A549 (cell line): ENCODE data around the gene ALDH16A1. TPM values are rescaled to one million over a fixed set of nuclear protein-coding genes. Genes with fewer than 3 reads are reported as not detected.

Source experiments
- ATAC-seq, 2 experiments: fragments of 200-7000 bp in 1 of 2; fragments of >200 bp in 1 of 2; cut with Nextera tagmentation in 1 of 2; cut with Tn5 transposase in 1 of 2; 3 replicates each; pipeline versions ENCODE4 v1.8.0 to v1.9.1; 2018 to 2020; ENCODE audit warnings: mild to moderate bottlenecking in 1 of 2, moderate library complexity in 1 of 2
- CTCF ChIA-PET: fragments of 300-600 bp; sonication (Branson Sonifier 250); formaldehyde crosslinking; extraction: SDS; loops from one replicate; lab custom pipeline; 2021; ENCODE audit warnings: antibody characterized with exemption, inconsistent platforms; lab: Yijun Ruan, JAX
- POLR2A ChIA-PET: fragments of 350-600 bp; formaldehyde crosslinking; extraction: SDS; loops from one replicate; lab custom pipeline; 2021; ENCODE audit warnings: antibody characterized with exemption, inconsistent platforms; lab: Yijun Ruan, JAX
- DNase-seq, 2 experiments: peaks; one replicate each; pipeline versions ENCODE4 v3.0.0 to v3.0.0-alpha.2; 2011 to 2016; ENCODE audit warnings: low read depth in 1 of 2, low spot score in 1 of 2
- FAIRE-seq: peaks from 2 replicates; lab custom pipeline; 2011; peaks lifted over from hg19 to GRCh38; lab: Jason Lieb, UNC
- H3K27ac ChIP-seq, 2 experiments: fragments of >200 bp; sonication (Bioruptor Twin); formaldehyde crosslinking; 3 replicates each; pipeline ENCODE4 v1.5.1; 2016 to 2017
- H3K4me1 ChIP-seq: fragments of >200 bp; sonication (Bioruptor Twin); formaldehyde crosslinking; 3 replicates; pipeline ENCODE4 v1.6.1; 2016
- H3K4me2 ChIP-seq: fragments of >200 bp; sonication (Bioruptor Twin); formaldehyde crosslinking; 3 replicates; pipeline ENCODE4 v1.6.1; 2016
- H3K4me3 ChIP-seq: fragments of >200 bp; sonication (Bioruptor Twin); formaldehyde crosslinking; 3 replicates; pipeline ENCODE4 v1.5.1; 2016
- H3K9me3 ChIP-seq: fragments of >200 bp; sonication (Bioruptor Twin); formaldehyde crosslinking; 3 replicates; pipeline ENCODE4 v1.6.1; 2016
- BCL3 ChIP-seq: fragments of >200 bp; sonication (Bioruptor Twin); formaldehyde crosslinking; IDR thresholded peaks from 3 replicates; pipeline ENCODE4 v1.6.1; 2016
- BHLHE40 ChIP-seq: IDR thresholded peaks from 2 replicates; pipeline ENCODE4 v1.6.1; 2012; ENCODE audit warnings: low read depth, low read length, inconsistent platforms
- CEBPB ChIP-seq, 2 experiments: fragments of >200 bp in 1 of 2; sonication (Bioruptor Twin) in 1 of 2; formaldehyde crosslinking in 1 of 2; IDR thresholded peaks; 2 replicates each; pipeline ENCODE4 v1.6.1; 2012 to 2016
- CHD2 ChIP-seq: fragments of 150-350 bp; IDR thresholded peaks from 2 replicates; pipeline ENCODE4 v1.6.1; 2014; ENCODE audit warnings: low read length; ENCODE audit not compliant: partially characterized antibody
- EHF ChIP-seq: fragments of 250-450 bp; sonication (Bioruptor Pico); IDR thresholded peaks from 2 replicates; pipeline ENCODE4 v1.5.0; 2020; ENCODE audit warnings: mild to moderate bottlenecking
- EHMT2 ChIP-seq: fragments of 200-600 bp; sonication (generic); IDR thresholded peaks from 2 replicates; pipeline ENCODE4 v1.6.1; 2016; ENCODE audit warnings: antibody characterized with exemption, low read depth, mild to moderate bottlenecking, moderate library complexity
- FOSL2 ChIP-seq, 2 experiments: fragments of 450-650 bp in 1 of 2; fragments of >200 bp in 1 of 2; sonication (Bioruptor Twin) in 1 of 2; formaldehyde crosslinking; IDR thresholded peaks; 2 replicates each; pipeline versions ENCODE4 v1.5.0 to v1.6.1; 2016 to 2020; ENCODE audit warnings: mild to moderate bottlenecking in 1 of 2, moderate library complexity in 1 of 2
- GATA3 ChIP-seq: IDR thresholded peaks from 2 replicates; pipeline ENCODE4 v1.6.1; 2012; ENCODE audit warnings: borderline replicate concordance
- HEYL ChIP-seq: fragments of 250-450 bp; sonication (Bioruptor Pico); IDR thresholded peaks from 2 replicates; pipeline ENCODE4 v1.8.0; 2021; ENCODE audit warnings: mild to moderate bottlenecking, moderate library complexity
- HOXB5 ChIP-seq: fragments of 250-450 bp; sonication (Bioruptor Pico); IDR thresholded peaks from 2 replicates; pipeline ENCODE4 v1.5.0; 2020; ENCODE audit warnings: mild to moderate bottlenecking, moderate library complexity
- JUN ChIP-seq, 2 experiments: fragments of >200 bp; sonication (Bioruptor Twin); formaldehyde crosslinking; IDR thresholded peaks; 2 replicates in 1 of 2; 3 replicates in 1 of 2; pipeline ENCODE4 v1.6.1; 2016 to 2017
- JUNB ChIP-seq: fragments of >200 bp; sonication (Bioruptor Twin); formaldehyde crosslinking; IDR thresholded peaks from 2 replicates; pipeline ENCODE4 v1.6.1; 2016
- KDM5A ChIP-seq: fragments of 200-600 bp; sonication (generic); IDR thresholded peaks from 2 replicates; pipeline ENCODE4 v1.6.1; 2016; ENCODE audit warnings: antibody characterized with exemption, mild to moderate bottlenecking
- MYC ChIP-seq: IDR thresholded peaks from 2 replicates; pipeline ENCODE4 v1.6.1; 2012; ENCODE audit warnings: mild to moderate bottlenecking, inconsistent platforms, low read length, improper control_type of control experiment, borderline replicate concordance
- PHF8 ChIP-seq: fragments of 200-600 bp; sonication (generic); IDR thresholded peaks from 2 replicates; pipeline ENCODE4 v1.6.1; 2016; ENCODE audit warnings: low read depth, mild to moderate bottlenecking, antibody characterized with exemption, moderate library complexity, borderline replicate concordance
- POLR2A ChIP-seq: IDR thresholded peaks from 2 replicates; pipeline ENCODE4 v1.6.1; 2012; ENCODE audit warnings: mild to moderate bottlenecking, low read length
- RAD21 ChIP-seq, 2 experiments: fragments of >200 bp in 1 of 2; sonication (Bioruptor Twin) in 1 of 2; formaldehyde crosslinking in 1 of 2; IDR thresholded peaks in 1 of 2; conservative IDR thresholded peaks in 1 of 2; 2 replicates in 1 of 2; 3 replicates in 1 of 2; pipeline ENCODE4 v1.6.1; 2012 to 2018; ENCODE audit warnings: inconsistent platforms in 1 of 2
- RARB ChIP-seq: fragments of 250-450 bp; sonication (Bioruptor Pico); IDR thresholded peaks from 2 replicates; pipeline ENCODE4 v1.8.0; 2021; ENCODE audit warnings: mild to moderate bottlenecking, moderate library complexity
- SREBF2 ChIP-seq: fragments of 450-650 bp; IDR thresholded peaks from 2 replicates; pipeline ENCODE4 v1.6.1; 2014; ENCODE audit warnings: mild to moderate bottlenecking, moderate library complexity
- TFCP2L1 ChIP-seq: fragments of 250-450 bp; sonication (Bioruptor Pico); IDR thresholded peaks from 2 replicates; pipeline ENCODE4 v1.5.0; 2021; ENCODE audit warnings: mild to moderate bottlenecking
- USF2 ChIP-seq: fragments of 450-650 bp; IDR thresholded peaks from 2 replicates; pipeline ENCODE4 v1.6.1; 2014; ENCODE audit warnings: antibody characterized with exemption
- ZFP36 ChIP-seq: fragments of 450-650 bp; IDR thresholded peaks from 2 replicates; pipeline ENCODE4 v1.6.1; 2014; ENCODE audit warnings: borderline replicate concordance; ENCODE audit not compliant: partially characterized antibody
- WGBS: methylation state at CpG from one replicate; pipeline ENCODE4 v1.1.6; 2017; ENCODE audit errors: missing lambda C conversion rate; 5-methylcytosine and 5-hydroxymethylcytosine counted together
- polyA minus RNA-seq: library from RNA; depleted of rRNA, polyadenylated mRNA; stranded (reverse); fragments of >200 nt; gene quantifications from 2 replicates; pipeline ENCODE4 v1.2.3, GENCODE V29; 2011; rRNA and poly(A)+ RNA removed
- polyA plus RNA-seq, 4 experiments: library from polyadenylated mRNA; depleted of rRNA in 3 of 4; stranded (reverse); fragments of >200 nt; fragmentation: RNase III in 1 of 4; extraction: RNeasy Plus Mini Kit Qiagen cat#74134 plus additional on column Dnase treatment in 1 of 4; gene quantifications; 2 replicates in 3 of 4; 3 replicates in 1 of 4; pipeline ENCODE4 v1.2.3, GENCODE V29; 2011 to 2017
- TF ChIP-seq, protein P1 (sequence below): IDR thresholded peaks from 2 replicates; pipeline ENCODE4 v1.6.1; 2012
- TF ChIP-seq, protein P2 (sequence below): IDR thresholded peaks from 2 replicates; pipeline ENCODE4 v1.6.1; 2012; ENCODE audit warnings: low read depth, borderline replicate concordance
- TF ChIP-seq, protein P3 (sequence below): fragments of 200-600 bp; sonication (generic); IDR thresholded peaks from 2 replicates; pipeline ENCODE4 v1.6.1; 2016; ENCODE audit warnings: antibody characterized with exemption, mild to moderate bottlenecking, moderate library complexity
- TF ChIP-seq, protein P4 (sequence below): IDR thresholded peaks from 2 replicates; pipeline ENCODE4 v1.6.1; 2012

Gene ALDH16A1
- polyA plus RNA-seq (2011; rRNA removed) (9.7 and 10.2 TPM in 2 replicates), polyA plus RNA-seq (2017; fragmentation: RNase III; extraction: RNeasy Plus Mini Kit Qiagen cat#74134 plus additional on column Dnase treatment) (19.9 to 23.0 TPM (median 23.0 TPM) in 3 replicates), polyA minus RNA-seq (9.3 and 10.6 TPM in 2 replicates)
- 29.9 and 37.0 TPM in 2 replicates for polyA plus RNA-seq (2012; cell fraction: cytosol; rRNA removed)
- 94.1 and 133 TPM in 2 replicates for polyA plus RNA-seq (2012; cell fraction: nucleus; rRNA removed)

DNA sequence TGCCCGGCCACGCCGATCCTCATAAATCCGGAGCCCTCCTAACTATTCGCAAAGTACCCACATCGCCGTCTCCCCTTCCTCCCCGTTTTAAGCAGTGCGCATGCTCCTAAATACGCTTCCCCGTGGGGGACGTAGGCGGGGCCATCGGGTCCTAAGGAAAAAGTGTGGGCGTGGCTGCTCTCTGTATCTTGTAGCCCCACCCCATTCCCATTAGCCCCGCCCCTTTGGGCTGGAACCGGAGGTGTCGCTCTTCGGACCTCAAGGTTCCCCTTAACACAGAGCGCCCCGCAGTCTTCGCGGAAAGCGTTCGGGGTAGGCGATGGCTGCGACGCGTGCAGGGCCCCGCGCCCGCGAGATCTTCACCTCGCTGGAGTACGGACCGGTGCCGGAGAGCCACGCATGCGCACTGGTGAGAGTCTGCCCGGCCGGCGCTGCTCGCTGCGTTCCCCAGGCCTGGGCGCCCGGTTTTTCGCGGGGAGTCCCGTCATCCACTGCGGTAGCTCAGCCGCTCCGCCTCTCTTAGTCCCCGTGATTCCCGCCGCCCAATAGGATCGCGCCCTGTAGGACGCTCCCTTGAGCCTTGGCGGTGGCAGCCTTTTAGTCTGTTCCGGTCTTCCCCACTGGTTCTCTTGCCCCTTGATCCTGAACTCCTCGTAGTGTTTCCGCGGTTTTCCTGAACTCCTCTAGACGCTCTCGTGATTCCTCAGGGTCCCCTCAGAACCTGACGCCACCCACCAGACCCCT, at the start of gene ALDH16A1:
Gene ALDH16A1 (plus strand): TSS at position 213 of the 744 bp plus-strand sequence. CDS start 107 bp downstream, at position 320.
- DNase-seq (peak; percentile 99), FAIRE-seq (no peak), ATAC-seq (peak; percentile 88 to 92)
- ChIA-PET POLR2A (interaction anchor here (0.5 to 1.5 kb wide), 25 partner anchors 10 to 304 kb away, joined by 3 to 11 read pairs (median 4); partner anchors contain the start of genes DKKL1, FLT3LG, NOSIP and PRMT1), CTCF (interaction anchor here (0.5 to 19.0 kb wide), 7 partner anchors 10 to 254 kb away, joined by 3 to 244 read pairs (median 5); partner anchors contain the start of genes FLT3LG and KASH5)
- H3K4me2 ChIP-seq: peak within 1 kb of the TSS; percentile 89
- peaks cover 25% of the 10 kb centered on the region for H3K4me1 ChIP-seq
- 2% methylated on average over 38 of the region's 66 CpGs for WGBS
- H3K4me3 ChIP-seq: peak within 1 kb of the TSS; percentile 90
- H3K9me3 ChIP-seq: no peaks in the 10 kb centered on the region
- TF ChIP-seq GATA3 (peak; percentile 5; the same call in 1 of the 2 replicates), EHF (no peak), HOXB5 (CRISPR knock-in tag) (0 out of 2 replicates have a peak, but pooled peaks have one; percentile 13), FOSL2 (IDR thresholded peaks at IDR 0.05) (no peak), FOSL2 (CRISPR knock-in tag; IDR thresholded peaks at IDR 0.05) (no peak), HEYL (CRISPR knock-in tag) (no peak), CHD2 (peak; percentile 74), BCL3 (peak; percentile 94; the same call in 2 of the 3 replicates), BHLHE40 (no peak), PHF8 (no peak; the same call in 1 of the 2 replicates), EHMT2 (no peak), SREBF2 (no peak), KDM5A (no peak), JUNB (no peak), MYC (no peak), RAD21 (conservative IDR thresholded peaks at IDR 0.05 in 1 of 2, IDR thresholded peaks at IDR 0.05 in 1 of 2) (no peak), POLR2A (peak; percentile 85), USF2 (peak; percentile 92), TFCP2L1 (CRISPR knock-in tag) (no peak), JUN (IDR thresholded peaks at IDR 0.05) (peak; percentile 68 to 95; a peak in 4 of 5 replicates), ZFP36 (no peak), RARB (CRISPR knock-in tag) (peak; percentile 63; the same call in 1 of the 2 replicates), CEBPB (IDR thresholded peaks at IDR 0.05) (no peak)
- TF ChIP-seq, protein P1, sequence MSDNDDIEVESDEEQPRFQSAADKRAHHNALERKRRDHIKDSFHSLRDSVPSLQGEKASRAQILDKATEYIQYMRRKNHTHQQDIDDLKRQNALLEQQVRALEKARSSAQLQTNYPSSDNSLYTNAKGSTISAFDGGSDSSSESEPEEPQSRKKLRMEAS: peak; percentile 84
- TF ChIP-seq, protein P2, sequence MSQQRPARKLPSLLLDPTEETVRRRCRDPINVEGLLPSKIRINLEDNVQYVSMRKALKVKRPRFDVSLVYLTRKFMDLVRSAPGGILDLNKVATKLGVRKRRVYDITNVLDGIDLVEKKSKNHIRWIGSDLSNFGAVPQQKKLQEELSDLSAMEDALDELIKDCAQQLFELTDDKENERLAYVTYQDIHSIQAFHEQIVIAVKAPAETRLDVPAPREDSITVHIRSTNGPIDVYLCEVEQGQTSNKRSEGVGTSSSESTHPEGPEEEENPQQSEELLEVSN: peak; percentile 57
- TF ChIP-seq, protein P3, sequence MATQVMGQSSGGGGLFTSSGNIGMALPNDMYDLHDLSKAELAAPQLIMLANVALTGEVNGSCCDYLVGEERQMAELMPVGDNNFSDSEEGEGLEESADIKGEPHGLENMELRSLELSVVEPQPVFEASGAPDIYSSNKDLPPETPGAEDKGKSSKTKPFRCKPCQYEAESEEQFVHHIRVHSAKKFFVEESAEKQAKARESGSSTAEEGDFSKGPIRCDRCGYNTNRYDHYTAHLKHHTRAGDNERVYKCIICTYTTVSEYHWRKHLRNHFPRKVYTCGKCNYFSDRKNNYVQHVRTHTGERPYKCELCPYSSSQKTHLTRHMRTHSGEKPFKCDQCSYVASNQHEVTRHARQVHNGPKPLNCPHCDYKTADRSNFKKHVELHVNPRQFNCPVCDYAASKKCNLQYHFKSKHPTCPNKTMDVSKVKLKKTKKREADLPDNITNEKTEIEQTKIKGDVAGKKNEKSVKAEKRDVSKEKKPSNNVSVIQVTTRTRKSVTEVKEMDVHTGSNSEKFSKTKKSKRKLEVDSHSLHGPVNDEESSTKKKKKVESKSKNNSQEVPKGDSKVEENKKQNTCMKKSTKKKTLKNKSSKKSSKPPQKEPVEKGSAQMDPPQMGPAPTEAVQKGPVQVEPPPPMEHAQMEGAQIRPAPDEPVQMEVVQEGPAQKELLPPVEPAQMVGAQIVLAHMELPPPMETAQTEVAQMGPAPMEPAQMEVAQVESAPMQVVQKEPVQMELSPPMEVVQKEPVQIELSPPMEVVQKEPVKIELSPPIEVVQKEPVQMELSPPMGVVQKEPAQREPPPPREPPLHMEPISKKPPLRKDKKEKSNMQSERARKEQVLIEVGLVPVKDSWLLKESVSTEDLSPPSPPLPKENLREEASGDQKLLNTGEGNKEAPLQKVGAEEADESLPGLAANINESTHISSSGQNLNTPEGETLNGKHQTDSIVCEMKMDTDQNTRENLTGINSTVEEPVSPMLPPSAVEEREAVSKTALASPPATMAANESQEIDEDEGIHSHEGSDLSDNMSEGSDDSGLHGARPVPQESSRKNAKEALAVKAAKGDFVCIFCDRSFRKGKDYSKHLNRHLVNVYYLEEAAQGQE: peak; percentile 52
- TF ChIP-seq, protein P4, sequence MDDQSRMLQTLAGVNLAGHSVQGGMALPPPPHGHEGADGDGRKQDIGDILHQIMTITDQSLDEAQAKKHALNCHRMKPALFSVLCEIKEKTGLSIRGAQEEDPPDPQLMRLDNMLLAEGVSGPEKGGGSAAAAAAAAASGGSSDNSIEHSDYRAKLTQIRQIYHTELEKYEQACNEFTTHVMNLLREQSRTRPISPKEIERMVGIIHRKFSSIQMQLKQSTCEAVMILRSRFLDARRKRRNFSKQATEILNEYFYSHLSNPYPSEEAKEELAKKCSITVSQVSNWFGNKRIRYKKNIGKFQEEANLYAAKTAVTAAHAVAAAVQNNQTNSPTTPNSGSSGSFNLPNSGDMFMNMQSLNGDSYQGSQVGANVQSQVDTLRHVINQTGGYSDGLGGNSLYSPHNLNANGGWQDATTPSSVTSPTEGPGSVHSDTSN: 0 out of 2 replicates have a peak, but pooled peaks have one; percentile 71
- H3K27ac ChIP-seq: peak within 1 kb of the TSS; percentile 93 to 99
